Parathyroid adenoma (tissue), 2 donors: Measurements from ENCODE around the gene AP3D1.

Source experiments
- H2AFZ ChIP-seq: fragments of 300-600 bp; sonication (generic); one replicate; pipeline ENCODE4 v1.7.0; 2017; ENCODE audit warnings: antibody characterized with exemption, mild to moderate bottlenecking
- H3K27ac ChIP-seq: fragments of 300-600 bp; sonication (generic); one replicate; pipeline ENCODE4 v1.7.0; 2017
- H3K27me3 ChIP-seq: fragments of 300-600 bp; sonication (generic); one replicate; pipeline ENCODE4 v1.7.0; 2017; ENCODE audit warnings: low read length; ENCODE audit not compliant: control insufficient read depth, insufficient read depth
- H3K36me3 ChIP-seq: fragments of 300-600 bp; sonication (generic); one replicate; pipeline ENCODE4 v1.7.0; 2017; ENCODE audit warnings: low read length; ENCODE audit not compliant: control insufficient read depth, insufficient read depth
- H3K4me1 ChIP-seq: fragments of 300-600 bp; sonication (generic); one replicate; pipeline ENCODE4 v1.7.0; 2017; ENCODE audit warnings: control low read depth
- H3K4me2 ChIP-seq: fragments of 300-600 bp; sonication (generic); one replicate; pipeline ENCODE4 v1.7.0; 2017; ENCODE audit warnings: low read length
- H3K4me3 ChIP-seq: fragments of 300-600 bp; sonication (generic); one replicate; pipeline ENCODE4 v1.7.0; 2017; ENCODE audit warnings: low read depth, low read length
- H3K79me2 ChIP-seq: fragments of 300-600 bp; sonication (generic); one replicate; pipeline ENCODE4 v1.7.0; 2017; ENCODE audit warnings: control low read depth
- H3K9ac ChIP-seq: fragments of 300-600 bp; sonication (generic); one replicate; pipeline ENCODE4 v1.7.0; 2017; ENCODE audit warnings: mild to moderate bottlenecking
- H3K9me3 ChIP-seq: fragments of 300-600 bp; sonication (generic); one replicate; pipeline ENCODE4 v1.7.0; 2017; ENCODE audit warnings: low read length; ENCODE audit not compliant: control insufficient read depth
- TF ChIP-seq, protein P1 (sequence below): fragments of 300-600 bp; sonication (generic); IDR thresholded peaks from one replicate; pipeline ENCODE4 v1.7.0; 2017; ENCODE audit warnings: antibody characterized with exemption, mild to moderate bottlenecking
- donor health status: primary hyperparathyroidism.

AP3D1 gene

DNA sequence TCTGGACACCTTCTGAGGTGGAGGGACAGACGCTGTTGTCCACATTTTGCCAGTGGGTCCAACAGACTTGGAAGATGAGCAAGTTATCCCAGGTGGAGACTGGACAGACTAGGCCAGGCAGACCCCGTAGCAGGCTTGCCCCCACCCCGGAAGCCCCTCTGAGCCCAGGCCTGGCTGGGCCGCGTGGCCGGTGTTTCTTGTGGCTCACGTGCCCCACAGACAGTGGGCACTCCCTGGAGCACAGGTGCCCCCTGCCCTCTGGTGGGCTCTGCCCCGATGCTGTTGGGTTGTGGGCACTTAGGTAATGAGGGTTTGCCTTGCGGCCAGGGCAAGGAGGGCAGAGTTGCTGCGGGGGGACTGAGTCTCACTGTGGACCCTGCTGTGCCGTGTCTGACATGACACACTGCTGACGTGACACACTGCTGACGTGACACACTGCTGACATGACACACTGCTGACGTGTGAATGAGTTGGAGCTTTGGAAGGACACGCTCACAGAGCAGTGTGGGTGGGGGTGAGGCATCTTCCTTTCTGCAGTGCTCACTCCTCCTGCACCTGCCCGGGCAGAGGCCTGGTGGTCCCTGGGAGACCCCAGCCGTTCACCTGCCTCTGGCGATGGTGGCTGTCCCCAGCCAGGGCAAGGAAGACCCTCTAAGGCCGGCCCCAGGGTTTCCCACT is 37.5 kb upstream of the AP3D1 start:
- no peaks in the 10 kb centered on the region for H3K27me3 ChIP-seq
- no peak overlapping the region for H3K27ac ChIP-seq

DNA sequence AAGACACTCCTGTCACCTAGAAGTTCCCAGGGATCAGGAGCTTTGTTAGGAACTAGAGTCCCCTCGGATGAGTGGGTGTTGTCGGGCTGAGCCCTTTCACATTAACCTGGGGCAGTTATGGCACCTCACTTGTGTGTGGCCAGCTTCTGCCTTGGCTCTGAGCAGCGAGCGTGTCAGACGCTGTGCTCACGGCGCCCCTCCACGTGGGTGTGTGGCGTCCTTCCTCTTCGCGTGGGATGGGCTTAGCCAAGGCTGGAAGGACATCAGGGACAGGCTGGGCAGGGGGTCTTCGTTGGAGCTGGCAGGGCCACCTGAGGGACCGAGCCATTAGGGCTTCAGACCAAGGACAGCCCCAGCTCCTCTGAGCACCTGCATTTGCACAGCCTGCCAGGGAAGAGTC is 35.8 kb upstream of the AP3D1 start:
- TF ChIP-seq, protein P1, sequence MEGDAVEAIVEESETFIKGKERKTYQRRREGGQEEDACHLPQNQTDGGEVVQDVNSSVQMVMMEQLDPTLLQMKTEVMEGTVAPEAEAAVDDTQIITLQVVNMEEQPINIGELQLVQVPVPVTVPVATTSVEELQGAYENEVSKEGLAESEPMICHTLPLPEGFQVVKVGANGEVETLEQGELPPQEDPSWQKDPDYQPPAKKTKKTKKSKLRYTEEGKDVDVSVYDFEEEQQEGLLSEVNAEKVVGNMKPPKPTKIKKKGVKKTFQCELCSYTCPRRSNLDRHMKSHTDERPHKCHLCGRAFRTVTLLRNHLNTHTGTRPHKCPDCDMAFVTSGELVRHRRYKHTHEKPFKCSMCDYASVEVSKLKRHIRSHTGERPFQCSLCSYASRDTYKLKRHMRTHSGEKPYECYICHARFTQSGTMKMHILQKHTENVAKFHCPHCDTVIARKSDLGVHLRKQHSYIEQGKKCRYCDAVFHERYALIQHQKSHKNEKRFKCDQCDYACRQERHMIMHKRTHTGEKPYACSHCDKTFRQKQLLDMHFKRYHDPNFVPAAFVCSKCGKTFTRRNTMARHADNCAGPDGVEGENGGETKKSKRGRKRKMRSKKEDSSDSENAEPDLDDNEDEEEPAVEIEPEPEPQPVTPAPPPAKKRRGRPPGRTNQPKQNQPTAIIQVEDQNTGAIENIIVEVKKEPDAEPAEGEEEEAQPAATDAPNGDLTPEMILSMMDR = no peak
- H3K36me3 ChIP-seq = no peaks in the 10 kb centered on the region
- H3K27ac ChIP-seq = no peak overlapping the region
- H3K27me3 ChIP-seq = no peaks in the 10 kb centered on the region
- H3K79me2 ChIP-seq = peaks cover 54% of the 10 kb centered on the region
- no peaks in the 10 kb centered on the region for H3K4me1 ChIP-seq
- H3K9me3 ChIP-seq = no peaks in the 10 kb centered on the region
- no peak overlapping the region for H2AFZ ChIP-seq
- no peak overlapping the region for H3K9ac ChIP-seq
- H3K4me2 ChIP-seq = no peak overlapping the region
- H3K4me3 ChIP-seq = no peak overlapping the region

More for the DNA sequence above, 37.5 kb upstream of the AP3D1 start:
- no peak overlapping the region for H3K4me2 ChIP-seq
- H2AFZ ChIP-seq = no peak overlapping the region
- no peak overlapping the region for H3K9ac ChIP-seq
- no peaks in the 10 kb centered on the region for H3K4me1 ChIP-seq
- peaks cover 49% of the 10 kb centered on the region for H3K79me2 ChIP-seq
- TF ChIP-seq, protein P1 = no peak
- H3K4me3 ChIP-seq = no peak overlapping the region
- no peaks in the 10 kb centered on the region for H3K36me3 ChIP-seq
- no peaks in the 10 kb centered on the region for H3K9me3 ChIP-seq

DNA sequence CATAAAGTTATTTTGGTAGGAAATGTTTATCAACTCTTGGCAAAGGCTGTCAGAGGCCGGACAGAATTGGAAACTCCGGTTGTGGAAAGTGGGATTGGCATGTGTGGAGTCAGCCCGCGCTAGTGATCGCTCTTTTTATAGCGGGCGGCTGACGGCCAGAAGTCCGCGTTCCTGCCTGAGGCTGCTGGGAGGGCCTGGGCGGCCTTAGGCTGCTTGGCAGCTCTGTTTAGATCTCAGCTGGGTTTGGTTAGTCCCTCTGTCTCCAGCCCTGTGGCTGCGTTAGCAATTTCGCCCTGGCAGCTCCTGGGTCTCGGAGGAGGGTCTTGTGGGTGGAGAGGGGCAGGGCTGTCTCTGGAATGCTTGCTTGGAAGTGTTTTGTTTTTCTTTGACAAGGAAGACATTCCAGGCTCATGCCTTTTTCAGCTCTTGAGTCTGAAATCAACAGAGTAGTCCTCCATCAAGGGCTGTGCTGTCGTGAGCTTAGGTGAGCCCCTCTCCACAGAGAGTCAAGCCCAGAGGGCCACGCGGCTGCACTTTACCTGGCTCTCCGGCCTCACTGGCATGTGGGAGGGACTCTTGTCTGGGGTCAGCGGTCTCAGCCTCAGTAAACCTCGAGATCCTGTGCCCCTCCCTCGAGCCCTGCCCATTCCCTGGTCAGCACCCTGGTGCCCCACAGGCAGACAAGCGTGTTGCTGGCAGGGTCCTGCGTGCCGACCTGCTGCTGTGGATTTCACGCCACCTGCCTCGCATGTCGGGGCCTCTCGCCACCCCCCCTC is 34.9 kb upstream of the AP3D1 start:
- H3K36me3 ChIP-seq = no peaks in the 10 kb centered on the region
- H3K9me3 ChIP-seq = no peaks in the 10 kb centered on the region
- peaks cover 61% of the 10 kb centered on the region for H3K79me2 ChIP-seq
- H3K27me3 ChIP-seq = no peaks in the 10 kb centered on the region
- no peak overlapping the region for H3K4me2 ChIP-seq
- H3K4me1 ChIP-seq = no peaks in the 10 kb centered on the region
- H3K9ac ChIP-seq = no peak overlapping the region
- H3K27ac ChIP-seq = no peak overlapping the region
- TF ChIP-seq, protein P1 = no peak
- H3K4me3 ChIP-seq = no peak overlapping the region
- no peak overlapping the region for H2AFZ ChIP-seq

DNA sequence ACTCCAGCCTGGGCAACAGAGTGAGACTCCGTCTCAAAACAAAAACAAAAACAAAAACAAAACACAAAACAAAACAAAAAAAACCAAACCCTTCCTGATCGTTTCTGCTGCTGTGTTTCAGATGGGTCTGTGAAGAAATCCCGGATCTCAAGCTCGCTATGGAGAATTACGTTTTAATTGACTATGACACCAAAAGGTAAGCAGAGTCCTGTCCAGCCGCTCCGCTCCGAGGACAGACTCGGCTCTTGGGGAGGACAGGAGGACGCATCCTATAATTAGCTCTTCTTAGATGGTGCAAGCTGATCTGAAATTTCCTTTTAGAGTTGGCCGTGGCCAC is 34.3 kb upstream of the AP3D1 start:
- TF ChIP-seq, protein P1 = no peak
- Histone ChIP-seq H3K9me3 (no peaks in the 10 kb centered on the region), H3K4me2 (no peak overlapping the region), H3K4me3 (no peak overlapping the region), H3K79me2 (peaks cover 66% of the 10 kb centered on the region), H3K9ac (no peak overlapping the region), H3K27me3 (no peaks in the 10 kb centered on the region), H3K36me3 (no peaks in the 10 kb centered on the region), H2AFZ (no peak overlapping the region), H3K4me1 (no peaks in the 10 kb centered on the region), H3K27ac (no peak overlapping the region)
